Thoracic aorta (tissue), 2 donors: ENCODE measurements around the gene RYR1. TPM values are rescaled to one million over a fixed set of nuclear protein-coding genes. Genes with fewer than 3 reads are reported as not detected.

ENCODE experiments used
- ATAC-seq: fragments of 150-250 bp; one replicate; pipeline ENCODE4 v1.8.0; 2017; ENCODE audit warnings: low read depth; ENCODE audit not compliant: insufficient number of reproducible peaks, low FRiP score
- DNase-seq: peaks from one replicate; pipeline ENCODE4 v3.0.0-alpha.2; 2020; ENCODE audit warnings: low spot score
- H3K27ac ChIP-seq, 2 donors: fragments of 200-600 bp; sonication (generic); 1 replicate in 1 of 2; 2 replicates in 1 of 2; pipeline ENCODE4 v1.5.1; 2016; ENCODE audit warnings: mild to moderate bottlenecking in 2 of 2, moderate library complexity in 2 of 2
- H3K27me3 ChIP-seq: fragments of 200-600 bp; sonication (generic); replicated peaks from 2 replicates; pipeline ENCODE4 v1.6.0; 2016; ENCODE audit warnings: mild to moderate bottlenecking; ENCODE audit not compliant: insufficient read depth
- H3K36me3 ChIP-seq: fragments of 200-600 bp; sonication (generic); one replicate; pipeline ENCODE4 v1.5.1; 2016
- H3K4me1 ChIP-seq, 2 donors: fragments of 200-600 bp; sonication (generic); 1 replicate in 1 of 2; 2 replicates in 1 of 2; pipeline versions ENCODE4 v1.5.1 to v1.6.0; 2016; ENCODE audit warnings: low read depth in 2 of 2, mild to moderate bottlenecking in 1 of 2; ENCODE audit not compliant: control insufficient read depth in 1 of 2
- H3K4me3 ChIP-seq: fragments of 200-600 bp; sonication (generic); 2 replicates; pipeline ENCODE4 v1.5.1; 2016; ENCODE audit warnings: mild to moderate bottlenecking
- H3K9me3 ChIP-seq: fragments of 200-600 bp; sonication (generic); 2 replicates; pipeline ENCODE4 v1.5.1; 2016
- total RNA-seq, 2 donors: library from RNA; depleted of rRNA; stranded (reverse); fragments of >200 nt; gene quantifications; one replicate each; pipeline versions ENCODE4 v1.1.0 to v1.2.3, GENCODE V29; 2016
- TF ChIP-seq, protein P1 (sequence below): fragments of 200-600 bp; sonication (generic); IDR thresholded peaks from one replicate; pipeline ENCODE4 v1.5.1; 2019; ENCODE audit warnings: antibody characterized with exemption

RYR1 gene
- total RNA-seq, 2 donors from 2014 or later: 3.8 to 4.3 TPM

DNA sequence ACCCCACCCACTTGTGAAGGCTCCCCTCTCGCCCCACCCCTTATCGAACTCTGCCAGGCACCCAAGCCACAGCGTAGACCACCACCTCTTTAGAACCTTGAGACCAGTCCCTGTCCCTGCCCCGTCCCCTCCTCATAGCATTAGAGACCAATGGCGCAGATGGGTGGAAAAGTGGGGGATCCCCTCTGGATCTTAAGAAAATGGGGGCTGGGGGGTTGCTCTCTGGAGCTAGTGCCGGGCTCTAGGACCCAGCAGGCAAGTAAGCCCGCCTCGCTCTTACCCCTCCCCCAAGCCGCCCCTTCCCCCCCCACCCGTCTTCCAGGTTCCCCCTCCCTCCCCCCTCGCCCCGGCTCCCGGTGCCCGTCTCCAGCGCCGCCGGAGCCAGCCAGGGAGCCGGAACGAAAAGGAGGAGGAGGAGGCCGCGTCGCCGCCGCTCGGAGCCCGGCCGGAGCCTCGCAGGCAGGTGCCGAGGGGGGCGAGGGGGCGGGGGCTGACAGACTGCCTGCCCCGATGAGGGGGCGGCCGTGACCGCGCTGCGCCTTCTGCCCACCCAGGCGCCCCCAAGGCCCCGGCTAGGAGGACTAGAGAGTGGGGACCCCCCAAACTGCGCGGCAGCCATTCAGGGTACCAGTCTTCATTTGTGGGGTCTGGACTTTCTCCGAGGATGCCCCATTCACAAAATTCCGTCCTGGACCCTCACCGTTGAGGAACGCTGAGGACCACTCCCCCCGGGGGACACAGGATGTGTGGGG, 45.0 kb upstream of the RYR1 start, which contains the start of gene SPRED3:
SPRED3 (plus strand) TSS at position 349 of the 752 bp plus-strand sequence. CDS start 1,606 bp downstream, outside the sequence.
- ATAC-seq: peak; percentile 3
- H3K27ac ChIP-seq: peak within 1 kb of the TSS; percentile 84 to 89
- H3K36me3 ChIP-seq: peaks cover 4% of the 10 kb centered on the region
- no peak for DNase-seq
- no peaks in the 10 kb centered on the region for H3K27me3 ChIP-seq
- H3K9me3 ChIP-seq: no peaks in the 10 kb centered on the region
- TF ChIP-seq, protein P1, sequence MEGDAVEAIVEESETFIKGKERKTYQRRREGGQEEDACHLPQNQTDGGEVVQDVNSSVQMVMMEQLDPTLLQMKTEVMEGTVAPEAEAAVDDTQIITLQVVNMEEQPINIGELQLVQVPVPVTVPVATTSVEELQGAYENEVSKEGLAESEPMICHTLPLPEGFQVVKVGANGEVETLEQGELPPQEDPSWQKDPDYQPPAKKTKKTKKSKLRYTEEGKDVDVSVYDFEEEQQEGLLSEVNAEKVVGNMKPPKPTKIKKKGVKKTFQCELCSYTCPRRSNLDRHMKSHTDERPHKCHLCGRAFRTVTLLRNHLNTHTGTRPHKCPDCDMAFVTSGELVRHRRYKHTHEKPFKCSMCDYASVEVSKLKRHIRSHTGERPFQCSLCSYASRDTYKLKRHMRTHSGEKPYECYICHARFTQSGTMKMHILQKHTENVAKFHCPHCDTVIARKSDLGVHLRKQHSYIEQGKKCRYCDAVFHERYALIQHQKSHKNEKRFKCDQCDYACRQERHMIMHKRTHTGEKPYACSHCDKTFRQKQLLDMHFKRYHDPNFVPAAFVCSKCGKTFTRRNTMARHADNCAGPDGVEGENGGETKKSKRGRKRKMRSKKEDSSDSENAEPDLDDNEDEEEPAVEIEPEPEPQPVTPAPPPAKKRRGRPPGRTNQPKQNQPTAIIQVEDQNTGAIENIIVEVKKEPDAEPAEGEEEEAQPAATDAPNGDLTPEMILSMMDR: no peak
- H3K4me3 ChIP-seq: peak within 1 kb of the TSS; percentile 85
- H3K4me1 ChIP-seq: peaks cover 3 to 30% of the 10 kb centered on the region in 2 donors

DNA sequence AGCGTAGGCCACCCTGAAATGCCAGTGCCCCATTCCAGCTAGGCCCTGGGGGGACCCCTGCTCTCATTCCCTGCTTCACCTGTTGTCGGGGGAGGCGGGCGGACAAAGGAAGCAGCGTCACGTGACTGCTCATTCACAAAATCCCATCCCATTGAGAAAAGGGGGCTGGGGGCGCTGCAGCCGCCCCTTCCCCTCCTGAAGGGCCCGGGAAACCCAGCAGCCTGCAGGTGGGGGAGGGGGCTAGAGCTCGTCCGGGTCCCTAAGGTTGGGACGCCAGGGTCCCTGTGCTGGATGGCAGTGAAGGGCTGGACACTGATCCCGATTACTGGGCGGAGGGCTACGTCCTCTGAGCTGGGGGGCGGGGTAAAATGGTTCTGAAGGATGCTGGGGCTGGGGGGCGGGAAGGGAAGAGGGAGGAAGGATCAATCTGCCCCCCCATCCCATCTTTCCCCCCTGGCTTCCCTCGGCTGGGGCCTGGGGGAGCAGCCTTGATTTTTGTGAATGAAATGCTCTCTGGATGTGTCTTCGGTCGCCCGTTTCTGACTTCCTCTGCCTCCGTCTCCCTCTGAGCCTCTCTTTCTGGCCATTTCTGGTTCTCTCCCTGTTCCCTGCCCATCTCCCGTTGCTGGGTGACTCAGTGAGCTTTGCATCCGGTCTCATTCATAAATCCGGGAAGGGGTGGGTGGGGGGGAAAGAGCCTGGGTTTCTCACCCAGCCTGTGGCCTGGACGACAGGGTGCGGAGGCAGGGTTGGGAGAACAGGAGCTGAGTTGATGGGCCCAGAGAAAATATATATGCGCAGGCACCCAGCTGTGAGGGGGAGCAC, 44.2 kb upstream of the RYR1 start:
- Histone ChIP-seq H3K27ac (peak overlapping the region; percentile 84 to 89), H3K36me3 (no peaks in the 10 kb centered on the region), H3K9me3 (no peaks in the 10 kb centered on the region), H3K4me1 (peaks cover 3 to 30% of the 10 kb centered on the region in 2 donors), H3K4me3 (peak overlapping the region; percentile 85), H3K27me3 (no peaks in the 10 kb centered on the region)
- TF ChIP-seq, protein P1: no peak
- ATAC-seq (peak; percentile 9), DNase-seq (peak; percentile 46)

DNA sequence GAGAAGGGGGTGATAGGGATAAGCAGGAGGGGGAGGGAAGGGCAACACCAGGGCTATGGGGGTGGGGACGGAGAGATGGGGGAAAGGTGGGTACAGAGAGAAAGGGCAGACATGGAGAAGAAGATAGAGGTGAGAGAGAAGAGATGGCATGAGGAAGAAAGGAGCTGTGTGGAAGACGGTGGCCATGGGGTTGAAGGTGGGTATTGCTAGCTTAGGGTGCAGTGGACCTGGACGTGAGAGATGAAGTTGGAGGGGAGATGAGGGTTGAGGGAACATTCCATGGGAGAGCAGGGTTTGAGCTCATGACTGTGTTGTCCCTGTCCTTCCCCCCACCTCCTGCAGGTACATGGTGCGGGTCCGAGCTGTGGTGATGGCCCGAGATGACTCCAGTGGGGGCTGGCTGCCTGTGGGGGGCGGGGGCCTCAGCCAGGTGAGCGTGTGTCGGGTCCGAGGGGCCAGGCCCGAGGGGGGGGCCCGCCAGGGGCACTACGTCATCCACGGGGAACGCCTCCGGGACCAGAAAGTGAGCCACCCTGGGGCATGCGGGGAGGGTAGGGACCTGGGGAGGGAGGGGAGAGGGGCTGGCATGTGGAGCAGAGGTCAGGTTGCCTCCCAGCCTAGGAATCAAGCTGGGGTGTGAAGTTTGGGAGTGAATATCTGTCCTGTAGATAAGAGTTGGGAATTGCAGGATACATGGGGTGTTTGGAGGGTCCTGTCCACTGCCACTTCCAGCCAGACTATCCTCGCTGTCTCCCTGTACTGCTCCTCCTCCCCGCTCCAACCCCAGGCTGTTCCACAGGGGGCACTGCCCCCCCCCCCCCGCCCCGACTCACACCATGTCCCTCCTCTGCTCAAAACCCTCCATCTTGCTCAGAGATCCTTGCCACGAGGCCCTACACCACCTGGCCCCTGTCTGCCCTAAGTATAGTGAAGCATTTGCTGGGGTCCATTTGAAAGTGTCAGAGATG, 43.2 kb upstream of the RYR1 start:
- no peaks in the 10 kb centered on the region for H3K9me3 ChIP-seq
- no peaks in the 10 kb centered on the region for H3K36me3 ChIP-seq
- no peaks in the 10 kb centered on the region for H3K27me3 ChIP-seq
- peak overlapping the region; percentile 85 for H3K4me3 ChIP-seq
- peak overlapping the region; percentile 84 to 89 for H3K27ac ChIP-seq
- TF ChIP-seq, protein P1: no peak
- DNase-seq (no peak), ATAC-seq (no peak)
- H3K4me1 ChIP-seq: peaks cover 3 to 30% of the 10 kb centered on the region in 2 donors

DNA sequence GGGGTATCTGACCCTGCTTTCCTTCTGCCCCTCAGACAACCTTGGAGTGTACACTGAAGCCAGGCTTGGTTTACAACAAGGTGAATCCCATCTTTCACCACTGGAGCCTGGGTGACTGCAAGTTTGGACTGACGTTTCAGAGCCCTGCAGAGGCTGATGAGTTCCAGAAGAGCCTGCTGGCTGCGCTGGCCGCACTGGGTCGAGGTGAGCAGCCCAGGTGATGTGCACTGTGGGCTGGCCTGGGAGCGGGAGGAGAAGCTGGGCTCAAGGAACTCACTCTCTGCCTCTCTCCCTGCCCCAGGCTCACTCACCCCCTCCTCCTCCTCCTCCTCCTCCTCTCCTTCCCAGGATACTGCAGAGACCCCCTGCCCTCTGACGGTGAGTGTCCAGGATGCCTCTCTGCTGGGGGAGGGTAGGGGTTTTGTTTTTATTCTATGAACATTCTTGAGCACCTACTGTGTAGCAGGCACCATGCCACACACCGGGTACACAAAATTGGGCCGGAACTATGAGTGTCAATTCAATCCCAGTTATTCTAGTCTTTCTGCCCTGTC, 41.5 kb upstream of the RYR1 start:
- ATAC-seq (no peak), DNase-seq (no peak)
- Histone ChIP-seq H3K36me3 (no peaks in the 10 kb centered on the region), H3K4me3 (no peak overlapping the region), H3K9me3 (no peaks in the 10 kb centered on the region), H3K4me1 (peaks cover under 1 to 22% of the 10 kb centered on the region in 2 donors), H3K27ac (no peak overlapping the region), H3K27me3 (no peaks in the 10 kb centered on the region)
- TF ChIP-seq, protein P1: no peak
